Hepatocyte (in vitro differentiated cells): ENCODE measurements around the gene CARD10.

ENCODE experiments used
- CTCF ChIP-seq: fragments of 200-600 bp; sonication (generic); IDR thresholded peaks from 2 replicates; pipeline ENCODE4 v1.5.1; 2016; ENCODE audit warnings: antibody characterized with exemption, mild to moderate bottlenecking; ENCODE audit not compliant: poor library complexity
- EZH2phosphoT487 ChIP-seq: fragments of 200-600 bp; sonication (generic); IDR thresholded peaks from one replicate; pipeline ENCODE4 v1.6.1; 2018; ENCODE audit warnings: antibody characterized with exemption, mild to moderate bottlenecking, low read depth, moderate library complexity; ENCODE audit not compliant: unreplicated experiment, severe bottlenecking

GRCh38 chr22:37563153-37564081 lies 44.2 kb upstream of the CARD10 start:
- TF ChIP-seq CTCF (no peak), EZH2phosphoT487 (no peak)
